Measurements from ENCODE around the gene WDR82. TPM values are rescaled to one million over a fixed set of nuclear protein-coding genes. Genes with fewer than 3 reads are reported as not detected.

The WDR82 gene
- total RNA-seq, 2 experiments from 2014 or later: 134 to 140 TPM

- Mint-ChIP-seq H3K36me3 (peaks cover 25% of the 10 kb centered on the region), H3K4me3 (peak overlapping the region; percentile 85), H3K9me3 (no peaks in the 10 kb centered on the region), H3K27me3 (no peaks in the 10 kb centered on the region), H3K4me1 (peaks cover 61% of the 10 kb centered on the region), H3K27ac (peak overlapping the region; percentile 91)
- ATAC-seq (ENCODE audit: low read depth) (no peak), DNase-seq (no peak)
- POLR2A ChIA-PET: interaction anchor here (3.1 to 30.7 kb wide), 3 partner anchors 8 to 34 kb away, joined by 18 to 1053 read pairs (median 50); partner anchors contain the start of genes GLYCTK and WDR82
These were observed 34.4 kb downstream of the WDR82 start for GRCh38 chr3:52243791-52244628.

GRCh38 chr3:52242039-52242438 lies 36.4 kb downstream of the WDR82 start:
- H3K36me3 Mint-ChIP-seq: peaks cover 12% of the 10 kb centered on the region
- peak overlapping the region; percentile 43 for H3K4me3 Mint-ChIP-seq
- no peak for ATAC-seq (ENCODE audit: low read depth)
- POLR2A ChIA-PET: interaction anchor here (6.5 to 30.7 kb wide), 2 partner anchors 10 to 36 kb away, joined by 158 to 1053 read pairs; partner anchors contain the start of genes GLYCTK and WDR82
- no peaks in the 10 kb centered on the region for H3K9me3 Mint-ChIP-seq
- no peaks in the 10 kb centered on the region for H3K27me3 Mint-ChIP-seq
- H3K4me1 Mint-ChIP-seq: peaks cover 52% of the 10 kb centered on the region
- DNase-seq: no peak
- peak overlapping the region; percentile 79 for H3K27ac Mint-ChIP-seq

- Mint-ChIP-seq H3K9me3 (no peaks in the 10 kb centered on the region), H3K4me3 (peak overlapping the region; percentile 99), H3K27me3 (no peaks in the 10 kb centered on the region), H3K27ac (peak overlapping the region; percentile 96), H3K36me3 (peaks cover 14% of the 10 kb centered on the region), H3K4me1 (peaks cover 53% of the 10 kb centered on the region)
- DNase-seq: peak; percentile 22
- POLR2A ChIA-PET: interaction anchor here (1.0 to 30.7 kb wide), 8 partner anchors 9 to 245 kb away, joined by 3 to 1053 read pairs (median 6); partner anchors contain the start of genes GLYCTK, RPL29, TLR9 and WDR82
- ATAC-seq (ENCODE audit: low read depth): no peak
These were observed 37.5 kb downstream of the WDR82 start for GRCh38 chr3:52240886-52241370.

GRCh38 chr3:52240059-52240885 lies 38.2 kb downstream of the WDR82 start:
- peak overlapping the region; percentile 96 for H3K27ac Mint-ChIP-seq
- ATAC-seq (ENCODE audit: low read depth): peak; percentile 48
- H3K36me3 Mint-ChIP-seq: peaks cover 19% of the 10 kb centered on the region
- no peaks in the 10 kb centered on the region for H3K27me3 Mint-ChIP-seq
- no peaks in the 10 kb centered on the region for H3K9me3 Mint-ChIP-seq
- POLR2A ChIA-PET: interaction anchor here (0.6 to 30.7 kb wide), 10 partner anchors 9 to 268 kb away, joined by 3 to 1053 read pairs (median 6); partner anchors contain the start of genes GLYCTK, RPL29, TLR9 and WDR82
- peak; percentile 59 for DNase-seq
- H3K4me3 Mint-ChIP-seq: peak overlapping the region; percentile 99
- H3K4me1 Mint-ChIP-seq: peaks cover 57% of the 10 kb centered on the region

GRCh38 chr3:52238761-52239701 lies 39.4 kb downstream of the WDR82 start, which contains the start of gene TWF2:
Gene TWF2 (minus strand): TSS chr3:52239158. CDS start chr3:52239016, 142 bp downstream.
- Mint-ChIP-seq H3K4me3 (peak within 1 kb of the TSS; percentile 99), H3K36me3 (peaks cover 19% of the 10 kb centered on the region)

GRCh38 chr3:52238193-52238760 lies 40.2 kb downstream of the WDR82 start:
- POLR2A ChIA-PET: interaction anchor here (0.6 to 30.7 kb wide), 7 partner anchors 14 to 242 kb away, joined by 3 to 1053 read pairs (median 4); partner anchors contain the start of genes GLYCTK, RPL29, TLR9 and WDR82
- no peak for DNase-seq
- ATAC-seq (ENCODE audit: low read depth): no peak
- peaks cover 22% of the 10 kb centered on the region for H3K36me3 Mint-ChIP-seq
- peak overlapping the region; percentile 99 for H3K4me3 Mint-ChIP-seq
- H3K27me3 Mint-ChIP-seq: no peaks in the 10 kb centered on the region
- peaks cover 55% of the 10 kb centered on the region for H3K4me1 Mint-ChIP-seq
- H3K27ac Mint-ChIP-seq: peak overlapping the region; percentile 92
- H3K9me3 Mint-ChIP-seq: no peaks in the 10 kb centered on the region

More at GRCh38 chr3:52238761-52239701, 39.4 kb downstream of the WDR82 start, which contains the start of gene TWF2:
- DNase-seq (peak; percentile 98), ATAC-seq (ENCODE audit: low read depth) (peak; percentile 72)
- H3K27me3 Mint-ChIP-seq: no peaks in the 10 kb centered on the region
- POLR2A ChIA-PET: interaction anchor here (0.6 to 30.7 kb wide), 7 partner anchors 13 to 128 kb away, joined by 3 to 1053 read pairs (median 4); partner anchors contain the start of genes GLYCTK, TLR9 and WDR82
- no peaks in the 10 kb centered on the region for H3K9me3 Mint-ChIP-seq
- H3K4me1 Mint-ChIP-seq: peaks cover 57% of the 10 kb centered on the region
- H3K27ac Mint-ChIP-seq: peak within 1 kb of the TSS; percentile 96

GRCh38 chr3:52237657-52238172 lies 40.7 kb downstream of the WDR82 start:
- POLR2A ChIA-PET: interaction anchor here (0.9 to 30.7 kb wide), 5 partner anchors 8 to 242 kb away, joined by 3 to 1053 read pairs (median 128); partner anchors contain the start of genes GLYCTK, PPM1M, RPL29 and TLR9
- H3K4me3 Mint-ChIP-seq: peak overlapping the region; percentile 99
- H3K36me3 Mint-ChIP-seq: peaks cover 22% of the 10 kb centered on the region
- DNase-seq: peak; percentile 31
- H3K27ac Mint-ChIP-seq: peak overlapping the region; percentile 92
- no peaks in the 10 kb centered on the region for H3K9me3 Mint-ChIP-seq
- no peak for ATAC-seq (ENCODE audit: low read depth)
- H3K4me1 Mint-ChIP-seq: peaks cover 54% of the 10 kb centered on the region
- no peaks in the 10 kb centered on the region for H3K27me3 Mint-ChIP-seq

GRCh38 chr3:52237006-52237656 lies 41.3 kb downstream of the WDR82 start:
- Mint-ChIP-seq H3K9me3 (no peaks in the 10 kb centered on the region), H3K27me3 (no peaks in the 10 kb centered on the region), H3K36me3 (peaks cover 21% of the 10 kb centered on the region), H3K27ac (peak overlapping the region; percentile 76), H3K4me3 (peak overlapping the region; percentile 99), H3K4me1 (peaks cover 55% of the 10 kb centered on the region)
- peak; percentile 24 for DNase-seq
- ATAC-seq (ENCODE audit: low read depth): no peak
- POLR2A ChIA-PET: interaction anchor here (3.6 to 30.7 kb wide), 4 partner anchors 8 to 41 kb away, joined by 18 to 1053 read pairs (median 143); partner anchors contain the start of genes GLYCTK, PPM1M, TLR9 and WDR82

- POLR2A ChIA-PET: interaction anchor here (0.7 to 30.7 kb wide), 5 partner anchors 9 to 74 kb away, joined by 3 to 1053 read pairs (median 128); partner anchors contain the start of genes GLYCTK, PPM1M, TLR9 and WDR82
- DNase-seq: no peak
- Mint-ChIP-seq H3K9me3 (no peaks in the 10 kb centered on the region), H3K36me3 (peaks cover 21% of the 10 kb centered on the region), H3K4me3 (peak overlapping the region; percentile 44), H3K27ac (peak overlapping the region; percentile 73), H3K27me3 (no peaks in the 10 kb centered on the region), H3K4me1 (peaks cover 53% of the 10 kb centered on the region)
- ATAC-seq (ENCODE audit: low read depth): no peak
These were observed 42.0 kb downstream of the WDR82 start for GRCh38 chr3:52236424-52236886.

- Mint-ChIP-seq H3K36me3 (peaks cover 26% of the 10 kb centered on the region), H3K27me3 (no peaks in the 10 kb centered on the region), H3K27ac (peak overlapping the region; percentile 68), H3K4me3 (no peak overlapping the region), H3K4me1 (peaks cover 50% of the 10 kb centered on the region), H3K9me3 (no peaks in the 10 kb centered on the region)
- POLR2A ChIA-PET: interaction anchor here (0.5 to 30.7 kb wide), 7 partner anchors 8 to 735 kb away, joined by 3 to 1053 read pairs (median 5); partner anchors contain the start of genes GLYCTK, PPM1M, TLR9 and WDR82
- no peak for DNase-seq
- ATAC-seq (ENCODE audit: low read depth): no peak
These were observed 43.7 kb downstream of the WDR82 start for GRCh38 chr3:52234516-52235447.
